Measurements from ENCODE around the gene CMTM6. TPM values are rescaled to one million over a fixed set of nuclear protein-coding genes. Genes with fewer than 3 reads are reported as not detected.
A peak's percentile ranks its signal among the peaks of the same experiment; 100 is the strongest.

The CMTM6 gene
- total RNA-seq, 2 experiments from 2014 or later: 43.7 to 102 TPM

DNA sequence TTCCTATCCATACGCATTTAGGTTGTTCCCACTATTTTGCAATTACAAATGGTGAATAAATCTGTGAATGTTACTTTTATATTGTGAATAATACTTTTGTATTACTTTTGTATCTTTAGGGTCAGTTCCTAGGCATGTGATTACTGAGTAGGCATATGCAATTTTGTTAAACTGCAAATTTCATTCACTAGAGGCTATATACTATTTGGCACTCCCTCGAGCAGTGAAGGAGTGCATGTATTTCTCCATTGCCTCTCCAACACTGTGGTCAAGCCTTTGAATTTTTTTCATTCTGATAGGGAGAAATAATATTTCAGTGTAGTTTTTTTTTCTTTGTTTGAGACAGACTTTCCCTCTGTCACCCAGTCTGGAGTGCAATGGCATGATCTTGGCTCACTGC is 8.4 kb upstream of the CMTM6 start:
- Mint-ChIP-seq H3K27ac (no peak overlapping the region), H3K4me3 (no peak overlapping the region), H3K4me1 (peaks cover under 1% of the 10 kb centered on the region), H3K27me3 (no peaks in the 10 kb centered on the region), H3K36me3 (peaks cover 1% of the 10 kb centered on the region), H3K9me3 (ENCODE audit: low read depth) (no peaks in the 10 kb centered on the region)
- DNase-seq: no peak
- ATAC-seq: no peak
- CTCF ChIA-PET: interaction anchor here (0.9 to 2.2 kb wide), 5 partner anchors 19 to 174 kb away, joined by 3 to 7 read pairs (median 3); partner anchors contain the start of gene CNOT10

GRCh38 chr3:32510075-32510724 is 7.5 kb upstream of the CMTM6 start:
- Mint-ChIP-seq H3K36me3 (peaks cover 1% of the 10 kb centered on the region), H3K4me3 (no peak overlapping the region), H3K4me1 (peaks cover 3% of the 10 kb centered on the region), H3K27ac (no peak overlapping the region), H3K27me3 (no peaks in the 10 kb centered on the region), H3K9me3 (ENCODE audit: low read depth) (no peaks in the 10 kb centered on the region)
- CTCF ChIA-PET: interaction anchor here (0.9 to 2.2 kb wide), 16 partner anchors 8 to 225 kb away, joined by 3 to 7 read pairs (median 4); partner anchors contain the start of gene CNOT10
- DNase-seq: peak; percentile 79
- peak; percentile 93 for ATAC-seq

DNA sequence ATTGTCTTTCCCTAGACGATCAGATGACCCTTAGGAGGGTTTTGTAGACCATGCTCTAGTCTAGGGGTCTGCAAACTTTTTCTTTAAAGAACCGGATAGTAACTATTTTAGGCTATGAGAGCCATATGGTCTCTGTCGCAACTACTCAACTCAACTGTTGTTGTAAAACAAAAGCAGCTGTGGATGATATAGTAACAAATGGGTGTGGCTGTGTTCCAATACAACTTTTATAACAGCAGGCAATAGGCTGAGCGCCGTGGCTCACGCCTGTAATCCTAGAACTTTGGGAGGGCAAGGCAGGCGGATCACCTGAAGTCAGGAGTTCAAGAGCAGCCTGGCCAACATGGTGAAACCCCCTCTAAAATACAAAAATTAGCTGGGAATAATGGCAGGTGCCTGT is 6.1 kb upstream of the CMTM6 start:
- no peak overlapping the region for H3K4me3 Mint-ChIP-seq
- H3K27me3 Mint-ChIP-seq: no peaks in the 10 kb centered on the region
- H3K4me1 Mint-ChIP-seq: peaks cover 6% of the 10 kb centered on the region
- CTCF ChIA-PET: interaction anchor here (0.8 to 2.2 kb wide), 4 partner anchors 61 to 176 kb away, joined by 3 to 7 read pairs (median 3); partner anchors contain the start of gene CNOT10
- ATAC-seq (no peak), DNase-seq (no peak)
- no peak overlapping the region for H3K27ac Mint-ChIP-seq
- H3K9me3 Mint-ChIP-seq (ENCODE audit: low read depth): no peaks in the 10 kb centered on the region
- H3K36me3 Mint-ChIP-seq: no peaks in the 10 kb centered on the region

GRCh38 chr3:32506466-32506865 is 3.8 kb upstream of the CMTM6 start:
- DNase-seq (no peak), ATAC-seq (no peak)
- H3K9me3 Mint-ChIP-seq (ENCODE audit: low read depth): no peaks in the 10 kb centered on the region
- peaks cover 18% of the 10 kb centered on the region for H3K4me1 Mint-ChIP-seq
- no peak overlapping the region for H3K4me3 Mint-ChIP-seq
- CTCF ChIA-PET: interaction anchor here (0.8 to 1.2 kb wide), 4 partner anchors 21 to 275 kb away, joined by 3 to 4 read pairs (median 4); no protein-coding TSS in a partner anchor
- H3K27ac Mint-ChIP-seq: no peak overlapping the region
- H3K27me3 Mint-ChIP-seq: no peaks in the 10 kb centered on the region
- no peaks in the 10 kb centered on the region for H3K36me3 Mint-ChIP-seq

- CTCF ChIA-PET: interaction anchor here (1.6 kb wide), 1 partner anchor 35 kb away, joined by 7 read pairs; no protein-coding TSS in a partner anchor
- no peaks in the 10 kb centered on the region for H3K27me3 Mint-ChIP-seq
- DNase-seq: no peak
- peak; percentile 2 for ATAC-seq
- H3K4me3 Mint-ChIP-seq: peak overlapping the region; percentile 99
- peak overlapping the region; percentile 89 for H3K27ac Mint-ChIP-seq
- peaks cover 39% of the 10 kb centered on the region for H3K4me1 Mint-ChIP-seq
- H3K36me3 Mint-ChIP-seq: peaks cover 5% of the 10 kb centered on the region
- H3K9me3 Mint-ChIP-seq (ENCODE audit: low read depth): no peaks in the 10 kb centered on the region
Measured at GRCh38 chr3:32502946-32503286, 264 bp upstream of the CMTM6 start.

DNA sequence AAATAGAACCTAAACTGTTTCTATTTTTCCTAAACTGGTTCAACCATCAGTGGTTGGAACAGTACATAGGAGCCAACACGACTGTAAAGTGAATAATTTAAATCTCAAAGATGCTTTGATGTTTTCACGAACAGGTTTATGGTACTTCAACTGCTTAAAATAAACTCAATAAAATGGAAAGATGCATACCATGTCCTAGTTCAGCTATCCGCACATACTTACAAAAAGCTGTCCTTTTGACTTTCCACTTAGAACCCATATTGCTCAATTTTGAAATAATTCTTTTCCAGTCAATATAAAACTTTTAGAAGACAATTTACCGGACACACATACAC is 902 bp downstream of the CMTM6 start:
- DNase-seq (no peak), ATAC-seq (no peak)
- H3K9me3 Mint-ChIP-seq (ENCODE audit: low read depth): no peaks in the 10 kb centered on the region
- H3K4me3 Mint-ChIP-seq: peak overlapping the region; percentile 99
- CTCF ChIA-PET: interaction anchor here (1.1 to 1.8 kb wide), 8 partner anchors 9 to 280 kb away, joined by 3 to 7 read pairs (median 4); no protein-coding TSS in a partner anchor
- peaks cover 9% of the 10 kb centered on the region for H3K36me3 Mint-ChIP-seq
- no peaks in the 10 kb centered on the region for H3K27me3 Mint-ChIP-seq
- H3K27ac Mint-ChIP-seq: peak overlapping the region; percentile 89
- H3K4me1 Mint-ChIP-seq: peaks cover 40% of the 10 kb centered on the region

DNA sequence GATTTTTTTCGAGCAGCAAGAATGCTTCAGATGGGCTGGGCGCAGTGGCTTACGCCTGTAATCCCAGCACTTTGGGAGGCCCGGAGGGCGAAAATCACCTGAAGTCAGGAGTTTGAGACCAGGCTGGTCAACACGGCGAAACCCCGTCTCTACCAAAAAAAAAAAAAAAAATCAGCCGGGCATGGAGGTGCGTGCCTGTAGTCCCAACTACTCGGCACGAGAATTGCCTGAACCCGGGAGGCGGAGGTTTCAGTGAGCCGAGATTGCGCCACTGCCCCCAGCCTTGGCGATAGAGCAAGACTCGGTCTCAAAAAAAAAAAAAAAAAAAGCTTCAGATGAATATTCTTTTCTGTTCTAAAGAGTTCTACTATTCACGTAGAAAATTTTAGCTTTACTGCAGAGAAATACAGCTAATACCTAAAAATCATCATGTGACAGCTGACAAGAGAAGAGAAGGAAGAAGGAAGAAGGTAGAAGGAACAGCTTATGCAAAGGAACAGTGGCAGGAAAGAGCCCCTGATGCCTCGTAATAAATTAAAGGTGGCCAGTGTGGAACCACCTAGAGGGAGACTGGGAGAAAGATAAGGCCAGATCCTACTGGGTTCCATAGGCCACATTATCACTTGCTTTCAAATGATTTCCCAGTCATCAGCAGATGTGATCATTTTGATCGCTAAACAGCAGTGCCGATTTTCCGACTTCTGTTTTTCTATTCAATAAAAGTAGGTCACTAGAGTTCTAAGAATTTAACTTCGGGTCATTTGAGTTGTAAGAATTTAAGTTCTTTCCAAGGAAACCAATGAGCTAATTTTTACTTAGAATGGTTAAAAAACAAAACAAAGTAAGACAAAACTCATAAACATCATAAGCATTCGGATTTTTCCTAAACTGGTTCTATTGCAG is 1.5 kb downstream of the CMTM6 start:
- peaks cover 15% of the 10 kb centered on the region for H3K36me3 Mint-ChIP-seq
- ATAC-seq (no peak), DNase-seq (no peak)
- H3K27ac Mint-ChIP-seq: peak overlapping the region; percentile 89
- peak overlapping the region; percentile 99 for H3K4me3 Mint-ChIP-seq
- H3K9me3 Mint-ChIP-seq (ENCODE audit: low read depth): no peaks in the 10 kb centered on the region
- H3K27me3 Mint-ChIP-seq: no peaks in the 10 kb centered on the region
- H3K4me1 Mint-ChIP-seq: peaks cover 43% of the 10 kb centered on the region
- CTCF ChIA-PET: interaction anchor here (0.7 to 1.8 kb wide), 11 partner anchors 9 to 403 kb away, joined by 3 to 7 read pairs (median 3); no protein-coding TSS in a partner anchor

GRCh38 chr3:32500231-32500630 is 2.4 kb downstream of the CMTM6 start:
- no peak overlapping the region for H3K4me3 Mint-ChIP-seq
- H3K27ac Mint-ChIP-seq: peak overlapping the region; percentile 17
- H3K36me3 Mint-ChIP-seq: peaks cover 19% of the 10 kb centered on the region
- no peaks in the 10 kb centered on the region for H3K9me3 Mint-ChIP-seq (ENCODE audit: low read depth)
- ATAC-seq (no peak), DNase-seq (no peak)
- CTCF ChIA-PET: interaction anchor here (1.5 to 2.1 kb wide), 3 partner anchors 20 to 203 kb away, joined by 3 to 6 read pairs (median 4); no protein-coding TSS in a partner anchor
- peaks cover 42% of the 10 kb centered on the region for H3K4me1 Mint-ChIP-seq
- no peaks in the 10 kb centered on the region for H3K27me3 Mint-ChIP-seq

- H3K36me3 Mint-ChIP-seq: peaks cover 19% of the 10 kb centered on the region
- DNase-seq: no peak
- CTCF ChIA-PET: interaction anchor here (2.1 kb wide), 1 partner anchor 32 kb away, joined by 6 read pairs; no protein-coding TSS in a partner anchor
- no peaks in the 10 kb centered on the region for H3K9me3 Mint-ChIP-seq (ENCODE audit: low read depth)
- no peak for ATAC-seq
- no peak overlapping the region for H3K4me3 Mint-ChIP-seq
- no peak overlapping the region for H3K27ac Mint-ChIP-seq
- peaks cover 42% of the 10 kb centered on the region for H3K4me1 Mint-ChIP-seq
- H3K27me3 Mint-ChIP-seq: no peaks in the 10 kb centered on the region
Measured at GRCh38 chr3:32499585-32499984, 3.1 kb downstream of the CMTM6 start.

DNA sequence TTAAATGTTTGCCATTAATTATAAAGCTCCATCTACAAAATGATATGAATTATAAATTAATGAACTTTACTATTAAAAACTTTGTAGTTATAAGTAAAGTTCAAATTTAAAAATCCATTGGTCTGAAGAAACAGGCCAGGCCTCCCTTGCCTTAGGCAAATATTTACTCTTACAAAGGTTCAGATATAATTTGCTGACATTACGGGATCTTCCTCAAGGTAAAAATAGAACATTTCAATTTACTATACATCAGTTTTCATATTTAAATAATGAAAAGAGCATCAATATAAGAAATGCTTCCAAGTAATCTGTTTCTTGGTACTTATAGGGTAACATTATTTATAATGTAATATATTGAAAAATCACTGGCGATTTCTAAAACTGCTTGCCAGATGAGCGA is 3.7 kb downstream of the CMTM6 start:
- ATAC-seq (no peak), DNase-seq (no peak)
- H3K36me3 Mint-ChIP-seq: peaks cover 19% of the 10 kb centered on the region
- no peak overlapping the region for H3K27ac Mint-ChIP-seq
- peaks cover 40% of the 10 kb centered on the region for H3K4me1 Mint-ChIP-seq
- H3K4me3 Mint-ChIP-seq: no peak overlapping the region
- CTCF ChIA-PET: interaction anchor here (0.7 to 2.1 kb wide), 3 partner anchors 11 to 395 kb away, joined by 3 to 6 read pairs (median 3); no protein-coding TSS in a partner anchor
- H3K9me3 Mint-ChIP-seq (ENCODE audit: low read depth): no peaks in the 10 kb centered on the region
- H3K27me3 Mint-ChIP-seq: no peaks in the 10 kb centered on the region

GRCh38 chr3:32498252-32498651 is 4.4 kb downstream of the CMTM6 start:
- Mint-ChIP-seq H3K36me3 (peaks cover 19% of the 10 kb centered on the region), H3K9me3 (ENCODE audit: low read depth) (no peaks in the 10 kb centered on the region), H3K4me1 (peaks cover 37% of the 10 kb centered on the region), H3K4me3 (no peak overlapping the region), H3K27ac (no peak overlapping the region), H3K27me3 (no peaks in the 10 kb centered on the region)
- CTCF ChIA-PET: interaction anchor here (0.7 to 2.1 kb wide), 6 partner anchors 12 to 395 kb away, joined by 3 to 6 read pairs (median 4); no protein-coding TSS in a partner anchor
- no peak for ATAC-seq
- no peak for DNase-seq

GRCh38 chr3:32495609-32496008 is 7.0 kb downstream of the CMTM6 start:
- H3K9me3 Mint-ChIP-seq (ENCODE audit: low read depth): no peaks in the 10 kb centered on the region
- H3K27me3 Mint-ChIP-seq: no peaks in the 10 kb centered on the region
- DNase-seq: no peak
- CTCF ChIA-PET: no interaction called here
- H3K4me1 Mint-ChIP-seq: peaks cover 21% of the 10 kb centered on the region
- ATAC-seq: no peak
- H3K4me3 Mint-ChIP-seq: no peak overlapping the region
- peaks cover 19% of the 10 kb centered on the region for H3K36me3 Mint-ChIP-seq
- H3K27ac Mint-ChIP-seq: no peak overlapping the region

- Mint-ChIP-seq H3K4me3 (no peak overlapping the region), H3K4me1 (peaks cover 17% of the 10 kb centered on the region), H3K36me3 (peaks cover 16% of the 10 kb centered on the region), H3K27ac (no peak overlapping the region), H3K9me3 (ENCODE audit: low read depth) (no peaks in the 10 kb centered on the region), H3K27me3 (no peaks in the 10 kb centered on the region)
- CTCF ChIA-PET: no interaction called here
- no peak for ATAC-seq
- no peak for DNase-seq
Measured at GRCh38 chr3:32495085-32495484, 7.6 kb downstream of the CMTM6 start.

All from activated CD8-positive, alpha-beta memory T cell treated with anti-CD3 and anti-CD28 coated beads, Interleukin-2, amount 10 ng/mL, durations not matched to agents 7 days and 5 days (primary cell).